H1 (cell line): Measurements from ENCODE around the gene SVEP1. TPM values are rescaled to one million over a fixed set of nuclear protein-coding genes. Genes with fewer than 3 reads are reported as not detected.

Experiments used
- CTCF ChIA-PET: fragments of 300-600 bp; sonication (Branson Sonifier 250); formaldehyde crosslinking; loops from one replicate; lab custom pipeline; 2021; ENCODE audit not compliant: partially characterized antibody; lab: Charles Lee
- POLR2A ChIA-PET: fragments of 300-600 bp; sonication (Branson Sonifier 250); formaldehyde crosslinking; loops from one replicate; lab custom pipeline; 2021; ENCODE audit warnings: inconsistent platforms; ENCODE audit not compliant: partially characterized antibody; lab: Charles Lee
- DNase-seq, 2 experiments: peaks; one replicate each; pipeline versions ENCODE4 v3.0.0 to v3.0.0-alpha.2; 2010 to 2022; ENCODE audit warnings: low spot score in 2 of 2, low read depth in 1 of 2, mixed read lengths in 1 of 2
- FAIRE-seq: peaks from 2 replicates; lab custom pipeline; 2011; peaks lifted over from hg19 to GRCh38; lab: Jason Lieb, UNC
- H2AFZ ChIP-seq: 2 replicates; pipeline ENCODE4 v1.8.1; 2012; ENCODE audit warnings: low read length, inconsistent platforms
- H2AK5ac ChIP-seq: 2 replicates; pipeline ENCODE4 v1.6.1; 2013; ENCODE audit warnings: low read depth, low read length
- H2BK120ac ChIP-seq: replicated peaks from 2 replicates; pipeline ENCODE3; 2013; ENCODE audit warnings: low read depth, low read length, inconsistent platforms
- H2BK12ac ChIP-seq: 2 replicates; pipeline ENCODE4 v1.6.1; 2013; ENCODE audit warnings: low read depth, low read length
- H2BK15ac ChIP-seq: 2 replicates; pipeline ENCODE4 v1.6.1; 2013; ENCODE audit warnings: low read length
- H2BK20ac ChIP-seq: 2 replicates; pipeline ENCODE4 v1.6.1; 2013; ENCODE audit warnings: low read length
- H2BK5ac ChIP-seq: 2 replicates; pipeline ENCODE4 v1.6.1; 2013; ENCODE audit warnings: low read depth, low read length
- H3K14ac ChIP-seq: 2 replicates; pipeline ENCODE4 v1.6.1; 2013; ENCODE audit warnings: inconsistent platforms; ENCODE audit not compliant: insufficient read length
- H3K18ac ChIP-seq: 2 replicates; pipeline ENCODE4 v1.6.1; 2013; ENCODE audit warnings: low read length; ENCODE audit errors: extremely low read depth
- H3K23ac ChIP-seq: 2 replicates; pipeline ENCODE4 v1.6.1; 2013; ENCODE audit warnings: inconsistent platforms; ENCODE audit not compliant: insufficient read length
- H3K23me2 ChIP-seq: 2 replicates; pipeline ENCODE4 v1.6.1; 2013; ENCODE audit warnings: low read depth, low read length
- H3K27ac ChIP-seq: 2 replicates; pipeline ENCODE4 v1.6.1; 2011; ENCODE audit warnings: low read depth, low read length, inconsistent platforms
- H3K27me3 ChIP-seq, 4 experiments: replicated peaks in 1 of 4; 1 replicate in 1 of 4; 2 replicates in 3 of 4; pipeline versions ENCODE4 v1.6.1 to v1.8.1; 2011 to 2013; ENCODE audit warnings: low read length in 3 of 4, mild to moderate bottlenecking in 3 of 4, inconsistent platforms in 2 of 4, mixed read lengths in 2 of 4, moderate library complexity in 1 of 4; ENCODE audit not compliant: control insufficient read depth in 3 of 4, insufficient read depth in 3 of 4; ENCODE audit errors: extremely low read depth in 1 of 4
- H3K36me3 ChIP-seq, 4 experiments: 2 replicates each; pipeline versions ENCODE4 v1.6.1 to v1.8.1; 2011 to 2013; ENCODE audit warnings: mild to moderate bottlenecking in 4 of 4, low read length in 3 of 4, moderate library complexity in 2 of 4, control low read depth in 1 of 4, inconsistent platforms in 1 of 4; ENCODE audit not compliant: insufficient read depth in 4 of 4, control insufficient read depth in 2 of 4
- H3K4ac ChIP-seq: replicated peaks from 2 replicates; pipeline ENCODE3; 2013; ENCODE audit warnings: low read length, low read depth, mixed read lengths, inconsistent platforms; ENCODE audit not compliant: insufficient read length
- H3K4me1 ChIP-seq, 4 experiments: replicated peaks in 1 of 4; 1 replicate in 1 of 4; 2 replicates in 3 of 4; pipeline versions ENCODE4 v1.6.1 to v1.8.1; 2011 to 2013; ENCODE audit warnings: low read length in 3 of 4, inconsistent platforms in 2 of 4, mixed read lengths in 1 of 4; ENCODE audit not compliant: insufficient read depth in 4 of 4, control insufficient read depth in 3 of 4
- H3K4me2 ChIP-seq, 2 experiments: 2 replicates each; pipeline versions ENCODE4 v1.6.1 to v1.8.1; 2011 to 2013; ENCODE audit warnings: low read depth in 2 of 2, low read length in 2 of 2, control low read depth in 1 of 2, inconsistent platforms in 1 of 2, mild to moderate bottlenecking in 1 of 2; ENCODE audit not compliant: insufficient read depth in 1 of 2
- H3K4me3 ChIP-seq, 4 experiments: fragments of 200-600, 300-600 bp in 1 of 4; sonication (generic), shearing (Covaris generic), sonication (Bioruptor Twin) in 1 of 4; 2 replicates each; pipeline versions ENCODE4 v1.5.1 to v1.8.1; 2011 to 2016; ENCODE audit warnings: low read length in 4 of 4, low read depth in 3 of 4, control low read depth in 2 of 4, inconsistent platforms in 2 of 4, mild to moderate bottlenecking in 2 of 4, mixed read lengths in 1 of 4, moderate library complexity in 1 of 4; ENCODE audit not compliant: insufficient read depth in 2 of 4; ENCODE audit errors: extremely low read depth in 1 of 4
- H3K56ac ChIP-seq: replicated peaks from 2 replicates; pipeline ENCODE3; 2013; ENCODE audit warnings: low read depth, mild to moderate bottlenecking, mixed read lengths, low read length, inconsistent platforms; ENCODE audit not compliant: insufficient read length
- H3K79me1 ChIP-seq: 2 replicates; pipeline ENCODE4 v1.6.1; 2013; ENCODE audit warnings: low read depth, low read length, control low read depth
- H3K79me2 ChIP-seq, 2 experiments: 2 replicates each; pipeline versions ENCODE4 v1.6.1 to v1.8.1; 2012 to 2013; ENCODE audit warnings: low read length in 2 of 2, mild to moderate bottlenecking in 2 of 2, inconsistent platforms in 1 of 2; ENCODE audit not compliant: insufficient read depth in 2 of 2, control insufficient read depth in 1 of 2
- H3K9ac ChIP-seq, 4 experiments: replicated peaks in 1 of 4; 1 replicate in 1 of 4; 2 replicates in 3 of 4; pipeline versions ENCODE4 v1.6.1 to v1.8.1; 2011 to 2013; ENCODE audit warnings: low read depth in 3 of 4, low read length in 3 of 4, control low read depth in 2 of 4, mild to moderate bottlenecking in 2 of 4, moderate library complexity in 2 of 4, inconsistent platforms in 1 of 4; ENCODE audit errors: extremely low read depth in 1 of 4
- H3K9me3 ChIP-seq, 2 experiments: 2 replicates each; pipeline versions ENCODE4 v1.6.1 to v1.8.1; 2012 to 2013; ENCODE audit warnings: mild to moderate bottlenecking in 2 of 2, moderate library complexity in 2 of 2, control low read depth in 1 of 2, inconsistent platforms in 1 of 2, low read depth in 1 of 2, low read length in 1 of 2, mixed read lengths in 1 of 2; ENCODE audit not compliant: insufficient read depth in 2 of 2
- H4K20me1 ChIP-seq, 2 experiments: replicated peaks in 1 of 2; 2 replicates each; pipeline versions ENCODE3 to v1.8.1; 2011 to 2013; ENCODE audit warnings: inconsistent platforms in 2 of 2, low read length in 2 of 2, mild to moderate bottlenecking in 1 of 2; ENCODE audit not compliant: insufficient read depth in 2 of 2, control insufficient read depth in 1 of 2
- H4K5ac ChIP-seq: 2 replicates; pipeline ENCODE4 v1.6.1; 2013; ENCODE audit warnings: low read length, low read depth, mixed read lengths, inconsistent platforms; ENCODE audit not compliant: insufficient read length
- H4K8ac ChIP-seq: 2 replicates; pipeline ENCODE4 v1.8.0; 2013; ENCODE audit warnings: mild to moderate bottlenecking, moderate library complexity, low read length, inconsistent platforms; ENCODE audit not compliant: insufficient read depth; ENCODE audit errors: extremely low read depth
- H4K91ac ChIP-seq: replicated peaks from 2 replicates; pipeline ENCODE3; 2013; ENCODE audit warnings: low read length, mixed read lengths, inconsistent platforms; ENCODE audit not compliant: insufficient read length
- BCL11A ChIP-seq, 2 experiments: IDR thresholded peaks; one replicate each; pipeline ENCODE4 v1.6.1; 2011; ENCODE audit warnings: low read depth in 2 of 2, low read length in 2 of 2, mild to moderate bottlenecking in 2 of 2
- BRCA1 ChIP-seq: IDR thresholded peaks from 2 replicates; pipeline ENCODE4 v1.6.1; 2012; ENCODE audit warnings: low read depth, low read length, improper control_type of control experiment
- CBX8 ChIP-seq: fragments of 300-800, 300-1000 bp; sonication (generic); IDR thresholded peaks from 2 replicates; pipeline ENCODE4 v1.7.1; 2016; ENCODE audit warnings: low read depth, low read length, borderline replicate concordance
- CEBPB ChIP-seq: IDR thresholded peaks from 2 replicates; pipeline ENCODE4 v1.6.1; 2012; ENCODE audit warnings: low read depth, low read length
- CHD2 ChIP-seq: IDR thresholded peaks from 2 replicates; pipeline ENCODE4 v1.6.1; 2012; ENCODE audit warnings: low read length, improper control_type of control experiment
- CREB1 ChIP-seq: IDR thresholded peaks from 2 replicates; pipeline ENCODE4 v1.6.1; 2012; ENCODE audit warnings: inconsistent platforms
- EGR1 ChIP-seq: IDR thresholded peaks from 2 replicates; pipeline ENCODE4 v1.6.1; 2011; ENCODE audit warnings: low read depth, low read length, borderline replicate concordance
- HDAC2 ChIP-seq, 2 experiments: fragments of 300-600 bp in 1 of 2; sonication (generic) in 1 of 2; IDR thresholded peaks; 2 replicates each; pipeline ENCODE4 v1.6.1; 2011 to 2012; ENCODE audit warnings: low read depth in 2 of 2, low read length in 2 of 2, mild to moderate bottlenecking in 2 of 2, moderate library complexity in 2 of 2, borderline replicate concordance in 1 of 2, inconsistent platforms in 1 of 2
- KDM1A ChIP-seq: fragments of 200-600, 300-600 bp; sonication (generic); IDR thresholded peaks from 2 replicates; pipeline ENCODE4 v1.7.1; 2016; ENCODE audit warnings: mild to moderate bottlenecking, low read length, borderline replicate concordance
- PHF8 ChIP-seq: fragments of 200-600 bp; sonication (generic); conservative IDR thresholded peaks from 2 replicates; pipeline ENCODE4 v1.7.1; 2012; ENCODE audit warnings: low read depth, mild to moderate bottlenecking, inconsistent platforms, low read length, moderate library complexity
- POU5F1 ChIP-seq: IDR thresholded peaks from 2 replicates; pipeline ENCODE4 v1.6.1; 2011; ENCODE audit warnings: low read depth, mild to moderate bottlenecking, low read length, moderate library complexity
- SIX5 ChIP-seq: IDR thresholded peaks from 2 replicates; pipeline ENCODE4 v1.6.1; 2011; ENCODE audit warnings: mild to moderate bottlenecking, low read depth, low read length
- SP1 ChIP-seq: IDR thresholded peaks from 2 replicates; pipeline ENCODE4 v1.6.1; 2011; ENCODE audit warnings: low read depth, low read length
- SP2 ChIP-seq: IDR thresholded peaks from 2 replicates; pipeline ENCODE4 v1.6.1; 2012; ENCODE audit warnings: mild to moderate bottlenecking, low read length, inconsistent platforms
- TBP ChIP-seq: IDR thresholded peaks from 2 replicates; pipeline ENCODE4 v1.6.1; 2011; ENCODE audit warnings: low read depth, low read length, improper control_type of control experiment
- TCF12 ChIP-seq: IDR thresholded peaks from 2 replicates; pipeline ENCODE4 v1.6.1; 2011; ENCODE audit warnings: low read depth, mild to moderate bottlenecking, low read length
- polyA plus RNA-seq, 7 experiments: library from polyadenylated mRNA; depleted of rRNA in 3 of 7; stranded (reverse) in 5 of 7; unstranded in 2 of 7; fragments of >200 nt in 5 of 7; fragments of 200-250 nt in 2 of 7; gene quantifications; 1 replicate in 5 of 7; 2 replicates in 1 of 7; 4 replicates in 1 of 7; pipeline versions ENCODE4 v1.2.1 to v1.2.3, GENCODE V29; 2011 to 2013; ENCODE audit warnings: missing spikeins in 2 of 7, mixed read lengths in 2 of 7
- total RNA-seq: library from RNA; stranded (reverse); fragmentation: NEBNext Ultra II Directional; extraction: Animal tissue kit (Norgen Biotek cat#: 25700); gene quantifications from 2 replicates; pipeline ENCODE4 v1.2.1, GENCODE V29; 2021
- TF ChIP-seq, protein P1 (sequence below): IDR thresholded peaks from 2 replicates; pipeline ENCODE4 v1.6.1; 2012; ENCODE audit warnings: inconsistent platforms

The SVEP1 gene
- total and polyA plus RNA-seq, 2 of the 8 experiments (the other 6 are each of a cell fraction or from before 2014, with no cell fraction given) = 0.11 to 0.37 TPM

DNA sequence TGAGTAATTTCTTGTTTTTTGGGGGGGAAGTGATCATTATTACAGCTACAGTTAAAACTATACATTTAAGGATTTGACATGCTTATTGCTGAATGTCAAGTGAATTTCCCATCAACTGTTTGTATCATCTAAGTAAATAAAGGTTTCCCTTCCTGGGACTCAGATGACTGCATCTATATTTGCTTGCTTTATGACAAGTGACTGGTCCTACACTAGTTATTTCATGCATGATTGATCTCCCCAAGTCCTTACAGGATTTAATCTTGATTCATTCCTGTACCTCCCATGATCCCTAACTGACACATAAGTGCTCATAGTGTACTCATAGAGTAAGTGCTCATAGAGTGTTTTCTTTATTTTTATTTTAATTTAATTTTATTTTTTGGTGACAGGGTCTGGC lies 244.7 kb downstream of the SVEP1 start:
- Histone ChIP-seq H3K23me2 (no peaks in the 10 kb centered on the region), H3K79me2 (no peaks in the 10 kb centered on the region), H4K5ac (no peak overlapping the region), H4K91ac (no peak overlapping the region), H3K23ac (no peak overlapping the region), H4K8ac (no peak overlapping the region), H2BK120ac (no peak overlapping the region), H2BK5ac (no peak overlapping the region), H2BK15ac (no peak overlapping the region), H3K27ac (no peak overlapping the region), H3K36me3 (no peaks in the 10 kb centered on the region), H3K4me3 (no peak overlapping the region), H3K4ac (no peak overlapping the region), H3K79me1 (no peaks in the 10 kb centered on the region), H2BK20ac (no peak overlapping the region), H3K4me1 (no peaks in the 10 kb centered on the region), H2AK5ac (no peak overlapping the region), H2BK12ac (no peak overlapping the region), H3K18ac (no peak overlapping the region), H3K14ac (no peak overlapping the region), H3K9ac (no peak overlapping the region), H3K4me2 (no peak overlapping the region), H2AFZ (no peak overlapping the region), H3K27me3 (no peaks in the 10 kb centered on the region), H4K20me1 (no peaks in the 10 kb centered on the region), H3K56ac (no peak overlapping the region), H3K9me3 (peaks cover 0 to 2% of the 10 kb centered on the region in 2 experiments; a peak in 1 of 4 replicates)
- FAIRE-seq (no peak), DNase-seq (no peak)
- ChIA-PET POLR2A (no interaction called here), CTCF (no interaction called here)
- TF ChIP-seq POU5F1 (no peak), CHD2 (no peak), CEBPB (no peak), BCL11A (IDR thresholded peaks at IDR 0.05; ENCODE audit: low read depth in 2 of 2, low read length in 2 of 2) (no peak), HDAC2 (IDR thresholded peaks at IDR 0.05; ENCODE audit: borderline replicate concordance in 1 of 2, low read depth in 2 of 2, low read length in 2 of 2) (no peak), CBX8 (no peak), TBP (no peak), BRCA1 (no peak), SIX5 (no peak), TCF12 (no peak), SP1 (no peak), EGR1 (no peak), CREB1 (no peak), PHF8 (no peak), SP2 (no peak), KDM1A (no peak)
- TF ChIP-seq, protein P1, sequence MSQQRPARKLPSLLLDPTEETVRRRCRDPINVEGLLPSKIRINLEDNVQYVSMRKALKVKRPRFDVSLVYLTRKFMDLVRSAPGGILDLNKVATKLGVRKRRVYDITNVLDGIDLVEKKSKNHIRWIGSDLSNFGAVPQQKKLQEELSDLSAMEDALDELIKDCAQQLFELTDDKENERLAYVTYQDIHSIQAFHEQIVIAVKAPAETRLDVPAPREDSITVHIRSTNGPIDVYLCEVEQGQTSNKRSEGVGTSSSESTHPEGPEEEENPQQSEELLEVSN = no peak
